Activated CD8-positive, alpha-beta T cell treated with anti-CD3 and anti-CD28 coated beads, Interleukin-2, amount 10 ng/mL, durations not matched to agents 7 days and 5 days (primary cell): ENCODE measurements around the gene SCN4B. TPM values are rescaled to one million over a fixed set of nuclear protein-coding genes. Genes with fewer than 3 reads are reported as not detected.

Experiments used
- ATAC-seq: fragments of 150-1000 bp; cut with Tn5 transposase; one replicate; pipeline ENCODE4 v1.10.0; 2021; ENCODE audit warnings: moderate library complexity
- CTCF ChIA-PET: fragments of 350-600 bp; sonication (Branson Sonifier 250); formaldehyde crosslinking; loops from one replicate; lab custom pipeline; 2021; ENCODE audit warnings: antibody characterized with exemption; lab: Charles Lee
- POLR2A ChIA-PET: fragments of 350-600 bp; sonication (Branson Sonifier 250); formaldehyde crosslinking; loops from one replicate; lab custom pipeline; 2021; ENCODE audit warnings: antibody characterized with exemption; lab: Charles Lee
- DNase-seq: peaks from one replicate; pipeline ENCODE4 v3.0.0-alpha.2; 2020
- H3K27ac Mint-ChIP-seq: one replicate; pipeline ENCODE4 v1.8.0; 2021; ENCODE audit warnings: mild to moderate bottlenecking, mixed read lengths
- H3K27me3 Mint-ChIP-seq: one replicate; pipeline ENCODE4 v1.8.0; 2021; ENCODE audit warnings: low read depth, mixed read lengths
- H3K36me3 Mint-ChIP-seq: one replicate; pipeline ENCODE4 v1.8.0; 2021; ENCODE audit warnings: low read depth, mixed read lengths
- H3K4me1 Mint-ChIP-seq: one replicate; pipeline ENCODE4 v1.8.0; 2021; ENCODE audit warnings: low read depth, mixed read lengths
- H3K4me3 Mint-ChIP-seq: one replicate; pipeline ENCODE4 v1.8.0; 2021; ENCODE audit warnings: mild to moderate bottlenecking, mixed read lengths
- H3K9me3 Mint-ChIP-seq: one replicate; pipeline ENCODE4 v1.8.0; 2022; ENCODE audit warnings: mixed read lengths; ENCODE audit not compliant: insufficient read depth
- total RNA-seq, 2 experiments: library from RNA; stranded (reverse); gene quantifications; one replicate each; pipeline ENCODE4 v1.2.3, GENCODE V29; 2021

The SCN4B gene
- total RNA-seq, 2 experiments from 2014 or later = 0.05 TPM

- ATAC-seq (no peak), DNase-seq (no peak)
- Mint-ChIP-seq H3K36me3 (peaks cover 5% of the 10 kb centered on the region), H3K4me3 (no peak overlapping the region), H3K9me3 (peaks cover 18% of the 10 kb centered on the region), H3K4me1 (no peaks in the 10 kb centered on the region), H3K27ac (no peak overlapping the region), H3K27me3 (peaks cover 11% of the 10 kb centered on the region)
- CTCF ChIA-PET = interaction anchor here (0.7 kb wide), 1 partner anchor 38 kb away, joined by 3 read pairs; no protein-coding TSS in a partner anchor
- POLR2A ChIA-PET = no interaction called here
These were observed 60.9 kb downstream of the SCN4B start for GRCh38 chr11:118091690-118092089.

GRCh38 chr11:118090545-118091162 is 62.0 kb downstream of the SCN4B start:
- ATAC-seq = no peak
- DNase-seq = no peak
- Mint-ChIP-seq H3K27ac (no peak overlapping the region), H3K36me3 (peaks cover 7% of the 10 kb centered on the region), H3K4me3 (no peak overlapping the region), H3K27me3 (peaks cover 8% of the 10 kb centered on the region), H3K9me3 (peaks cover 23% of the 10 kb centered on the region), H3K4me1 (no peaks in the 10 kb centered on the region)
- ChIA-PET POLR2A (no interaction called here), CTCF (interaction anchor here (0.6 kb wide), 1 partner anchor 17 kb away, joined by 3 read pairs; no protein-coding TSS in a partner anchor)

- H3K4me1 Mint-ChIP-seq = no peaks in the 10 kb centered on the region
- DNase-seq (no peak), ATAC-seq (no peak)
- peaks cover 7% of the 10 kb centered on the region for H3K27me3 Mint-ChIP-seq
- H3K36me3 Mint-ChIP-seq = peaks cover 7% of the 10 kb centered on the region
- H3K27ac Mint-ChIP-seq = no peak overlapping the region
- CTCF ChIA-PET = no interaction called here
- H3K4me3 Mint-ChIP-seq = no peak overlapping the region
- peaks cover 23% of the 10 kb centered on the region for H3K9me3 Mint-ChIP-seq
- POLR2A ChIA-PET = no interaction called here
These were observed 64.1 kb downstream of the SCN4B start for GRCh38 chr11:118088531-118088930.

- CTCF ChIA-PET = no interaction called here
These were observed 64.7 kb downstream of the SCN4B start for GRCh38 chr11:118087931-118088330.

GRCh38 chr11:118086913-118087768 is 65.5 kb downstream of the SCN4B start, which contains the start of gene SMIM35:
TSS of gene SMIM35 (minus strand) at chr11:118086963. CDS start at chr11:118086757, 206 bp downstream.
- Mint-ChIP-seq H3K9me3 (peaks cover 23% of the 10 kb centered on the region), H3K36me3 (peaks cover 7% of the 10 kb centered on the region), H3K27me3 (peaks cover 5% of the 10 kb centered on the region), H3K4me1 (no peaks in the 10 kb centered on the region), H3K4me3 (no peak within 1 kb of the TSS), H3K27ac (no peak within 1 kb of the TSS)
- ATAC-seq (no peak), DNase-seq (no peak)
- ChIA-PET CTCF (interaction anchor here (0.6 to 0.8 kb wide), 2 partner anchors 140 to 731 kb away, joined by 3 read pairs; no protein-coding TSS in a partner anchor), POLR2A (no interaction called here)

More at GRCh38 chr11:118087931-118088330, 64.7 kb downstream of the SCN4B start:
- POLR2A ChIA-PET = no interaction called here
- Mint-ChIP-seq H3K4me1 (no peaks in the 10 kb centered on the region), H3K36me3 (peaks cover 7% of the 10 kb centered on the region), H3K4me3 (no peak overlapping the region), H3K9me3 (peaks cover 23% of the 10 kb centered on the region), H3K27me3 (peaks cover 5% of the 10 kb centered on the region), H3K27ac (no peak overlapping the region)
- ATAC-seq = no peak
- no peak for DNase-seq

- ATAC-seq = no peak
- peaks cover 6% of the 10 kb centered on the region for H3K27me3 Mint-ChIP-seq
- H3K27ac Mint-ChIP-seq = no peak overlapping the region
- DNase-seq = no peak
- peaks cover 23% of the 10 kb centered on the region for H3K9me3 Mint-ChIP-seq
- CTCF ChIA-PET = no interaction called here
- H3K36me3 Mint-ChIP-seq = peaks cover 7% of the 10 kb centered on the region
- no peak overlapping the region for H3K4me3 Mint-ChIP-seq
- POLR2A ChIA-PET = no interaction called here
- no peaks in the 10 kb centered on the region for H3K4me1 Mint-ChIP-seq
These were observed 68.0 kb downstream of the SCN4B start for GRCh38 chr11:118084656-118085055.

- Mint-ChIP-seq H3K27ac (no peak overlapping the region), H3K9me3 (peaks cover 23% of the 10 kb centered on the region), H3K4me3 (no peak overlapping the region), H3K27me3 (peaks cover 6% of the 10 kb centered on the region), H3K4me1 (no peaks in the 10 kb centered on the region), H3K36me3 (peaks cover 7% of the 10 kb centered on the region)
- no peak for DNase-seq
- ATAC-seq = no peak
- ChIA-PET CTCF (no interaction called here), POLR2A (no interaction called here)
These were observed 68.4 kb downstream of the SCN4B start for GRCh38 chr11:118084247-118084646.

Other genes with a start within 250 kb of the SCN4B start
- 1 to 10 TPM; 1.8 to 2.5 TPM for gene TMPRSS13, start 223.4 kb downstream of the SCN4B start, total RNA-seq
- gene IL10RA, start 166.4 kb downstream of the SCN4B start, total RNA-seq = 100 to 1,000 TPM; 202 to 210 TPM
- under 1 TPM; 0.37 to 0.50 TPM for gene TMPRSS4, start 75.7 kb downstream of the SCN4B start, total RNA-seq
- gene SMIM35, start 65.9 kb downstream of the SCN4B start, total RNA-seq = 1 to 10 TPM; 2.2 to 2.4 TPM
- not detected for gene SCN2B, start 23.8 kb upstream of the SCN4B start, total RNA-seq
- gene JAML, start 72.2 kb upstream of the SCN4B start, total RNA-seq = 100 to 1,000 TPM; 140 to 144 TPM
- 10 to 100 TPM; 19.6 to 20.0 TPM for gene MPZL3, start 99.5 kb upstream of the SCN4B start, total RNA-seq
- gene MPZL2, start 111.5 kb upstream of the SCN4B start, total RNA-seq = 10 to 100 TPM; 11.7 to 12.2 TPM
- gene CD3E, start 151.9 kb upstream of the SCN4B start, total RNA-seq = 100 to 1,000 TPM; 515 to 530 TPM
- gene CD3D, start 189.9 kb upstream of the SCN4B start, total RNA-seq = 100 to 1,000 TPM; 541 to 588 TPM
- gene CD3G, start 191.5 kb upstream of the SCN4B start, total RNA-seq = 100 to 1,000 TPM; 227 to 232 TPM
- 10 to 100 TPM; 38.5 to 39.8 TPM for gene UBE4A, start 206.8 kb upstream of the SCN4B start, total RNA-seq
- gene ATP5MG, start 248.8 kb upstream of the SCN4B start, total RNA-seq = 100 to 1,000 TPM; 275 to 298 TPM